OCI-LY7 (cell line): ENCODE measurements around the gene IFNL2. TPM values are rescaled to one million over a fixed set of nuclear protein-coding genes. Genes with fewer than 3 reads are reported as not detected.
A peak's percentile ranks its signal among the peaks of the same experiment; 100 is the strongest.
"Not testable (repeated sequence)": the region's sequence is repeated elsewhere in the genome, so short reads cannot be mapped to it uniquely, and the experiment has no call there.

Source experiments
- BruUV-seq: library from RNA; stranded (reverse); fragments of 400-500 nt; replicated peaks from 2 replicates; lab custom pipeline; 2021; lab: Mats Ljungman, UMichigan
- CTCF ChIA-PET: fragments of 300-600 bp; sonication (Branson Sonifier 250); formaldehyde crosslinking; loops from one replicate; lab custom pipeline; 2022; ENCODE audit warnings: antibody characterized with exemption; ENCODE audit not compliant: unreplicated experiment; lab: Charles Lee
- POLR2A ChIA-PET: fragments of 300-600 bp; sonication (Branson Sonifier 250); formaldehyde crosslinking; loops from one replicate; lab custom pipeline; 2022; ENCODE audit warnings: antibody characterized with exemption; lab: Charles Lee
- DNase-seq: peaks from one replicate; pipeline ENCODE4 v3.0.0-alpha.2; 2015; ENCODE audit warnings: low spot score
- H2AFZ ChIP-seq: fragments of 200-600 bp; sonication (generic), shearing (Covaris generic); 2 replicates; pipeline ENCODE4 v1.6.1; 2014; ENCODE audit warnings: mild to moderate bottlenecking, antibody characterized with exemption, low read length, moderate library complexity
- H3K27ac ChIP-seq: fragments of 200-600 bp; sonication (generic); 2 replicates; pipeline ENCODE4 v1.5.1; 2014; ENCODE audit warnings: mixed run types, low read depth, mild to moderate bottlenecking, moderate library complexity, low read length, inconsistent platforms; ENCODE audit not compliant: poor library complexity, severe bottlenecking
- H3K36me3 ChIP-seq: fragments of 200-600 bp; sonication (generic); 2 replicates; pipeline ENCODE4 v1.6.1; 2014; ENCODE audit warnings: mild to moderate bottlenecking, antibody characterized with exemption, low read length, moderate library complexity, mixed read lengths; ENCODE audit not compliant: insufficient read depth
- H3K4me1 ChIP-seq: fragments of 200-600 bp; sonication (generic); 2 replicates; pipeline ENCODE4 v1.5.1; 2014; ENCODE audit warnings: mild to moderate bottlenecking, low read length; ENCODE audit not compliant: insufficient read depth, poor library complexity, severe bottlenecking
- H3K4me2 ChIP-seq: fragments of 200-600 bp; sonication (generic); 2 replicates; pipeline ENCODE4 v1.6.1; 2014; ENCODE audit warnings: mild to moderate bottlenecking, low read length
- H3K4me3 ChIP-seq: fragments of 200-600 bp; sonication (generic); 2 replicates; pipeline ENCODE4 v1.5.1; 2014; ENCODE audit warnings: mild to moderate bottlenecking, low read depth, low read length; ENCODE audit not compliant: poor library complexity, severe bottlenecking
- H3K79me2 ChIP-seq: fragments of 200-600 bp; sonication (generic); 2 replicates; pipeline ENCODE4 v1.6.1; 2016; ENCODE audit warnings: low read depth, mild to moderate bottlenecking, low read length, moderate library complexity, mixed read lengths; ENCODE audit not compliant: insufficient read depth
- H3K9me2 ChIP-seq: fragments of 200-600 bp; sonication (generic); 2 replicates; pipeline ENCODE4 v1.6.1; 2016; ENCODE audit warnings: mild to moderate bottlenecking, low read length, mixed read lengths; ENCODE audit not compliant: insufficient read depth
- H3K9me3 ChIP-seq: fragments of 200-600 bp; sonication (generic); 2 replicates; pipeline ENCODE4 v1.6.1; 2014; ENCODE audit warnings: mild to moderate bottlenecking, mixed run types, low read length, mixed read lengths
- H4K20me1 ChIP-seq: fragments of 200-600 bp; sonication (generic); 2 replicates; pipeline ENCODE4 v1.6.1; 2014; ENCODE audit warnings: mild to moderate bottlenecking, antibody characterized with exemption, low read length, moderate library complexity, mixed read lengths; ENCODE audit not compliant: insufficient read depth
- EZH2phosphoT487 ChIP-seq: fragments of 200-600 bp; sonication (generic); IDR thresholded peaks from 2 replicates; pipeline ENCODE4 v1.6.1; 2018; ENCODE audit warnings: low read depth, borderline replicate concordance, mild to moderate bottlenecking, mixed run types, antibody characterized with exemption, low read length, moderate library complexity, mixed read lengths
- intact Hi-C: fragments of 100-400 bp; cut with micrococcal nuclease; formaldehyde crosslinking; loops from one replicate; pipeline ENCODE4 v1.10.0; 2022; ENCODE audit not compliant: unreplicated experiment
- total RNA-seq, 2 experiments: library from RNA; depleted of rRNA in 1 of 2; stranded (reverse); fragments of >200 nt in 1 of 2; shearing (Covaris generic) in 1 of 2; gene quantifications; 2 replicates each; pipeline ENCODE4 v1.2.3, GENCODE V29; 2014 to 2022
- TF ChIP-seq, protein P1 (sequence below): fragments of 200-600 bp; sonication (generic); conservative IDR thresholded peaks from 2 replicates; pipeline ENCODE4 v1.5.1; 2014; ENCODE audit warnings: mild to moderate bottlenecking, antibody characterized with exemption, low read length, moderate library complexity, mixed read lengths

Gene IFNL2
- total RNA-seq, 2 experiments from 2014 or later = not detected

DNA sequence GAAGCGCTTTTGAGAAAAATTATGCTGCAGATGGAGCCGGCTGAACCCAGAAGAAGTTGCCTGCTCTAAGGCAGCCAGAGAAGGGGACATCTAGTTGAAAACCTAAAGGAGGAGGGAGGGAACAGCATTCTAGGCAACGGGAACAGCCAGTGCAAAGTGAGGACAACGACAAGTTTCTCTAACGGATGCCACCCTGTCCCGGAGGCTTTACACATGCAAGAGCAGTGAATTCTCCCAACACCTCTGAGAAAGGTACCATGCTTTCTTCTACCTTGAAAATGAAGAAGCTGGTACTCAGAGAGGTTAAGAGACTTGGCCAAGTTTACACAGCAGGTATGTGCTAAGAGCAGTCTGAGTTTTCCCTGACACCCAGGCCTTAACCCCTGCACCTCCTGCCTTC lies 29.3 kb upstream of the IFNL2 start:
- Histone ChIP-seq H4K20me1 (no peaks in the 10 kb centered on the region), H3K4me1 (peaks cover 12% of the 10 kb centered on the region), H3K27ac (no peak overlapping the region), H3K36me3 (no peaks in the 10 kb centered on the region), H3K4me2 (no peak overlapping the region), H3K4me3 (no peak overlapping the region), H3K9me2 (no peaks in the 10 kb centered on the region), H3K79me2 (no peaks in the 10 kb centered on the region), H3K9me3 (no peaks in the 10 kb centered on the region), H2AFZ (peak overlapping the region; percentile 85; the same call in 1 of the 2 replicates)
- TF ChIP-seq, protein P1, sequence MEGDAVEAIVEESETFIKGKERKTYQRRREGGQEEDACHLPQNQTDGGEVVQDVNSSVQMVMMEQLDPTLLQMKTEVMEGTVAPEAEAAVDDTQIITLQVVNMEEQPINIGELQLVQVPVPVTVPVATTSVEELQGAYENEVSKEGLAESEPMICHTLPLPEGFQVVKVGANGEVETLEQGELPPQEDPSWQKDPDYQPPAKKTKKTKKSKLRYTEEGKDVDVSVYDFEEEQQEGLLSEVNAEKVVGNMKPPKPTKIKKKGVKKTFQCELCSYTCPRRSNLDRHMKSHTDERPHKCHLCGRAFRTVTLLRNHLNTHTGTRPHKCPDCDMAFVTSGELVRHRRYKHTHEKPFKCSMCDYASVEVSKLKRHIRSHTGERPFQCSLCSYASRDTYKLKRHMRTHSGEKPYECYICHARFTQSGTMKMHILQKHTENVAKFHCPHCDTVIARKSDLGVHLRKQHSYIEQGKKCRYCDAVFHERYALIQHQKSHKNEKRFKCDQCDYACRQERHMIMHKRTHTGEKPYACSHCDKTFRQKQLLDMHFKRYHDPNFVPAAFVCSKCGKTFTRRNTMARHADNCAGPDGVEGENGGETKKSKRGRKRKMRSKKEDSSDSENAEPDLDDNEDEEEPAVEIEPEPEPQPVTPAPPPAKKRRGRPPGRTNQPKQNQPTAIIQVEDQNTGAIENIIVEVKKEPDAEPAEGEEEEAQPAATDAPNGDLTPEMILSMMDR = no peak
- TF ChIP-seq EZH2phosphoT487 = no peak
- POLR2A ChIA-PET = no interaction called here
- no TSS peak for BruUV-seq
- intact Hi-C loops = no loop called here
- no peak for DNase-seq
- CTCF ChIA-PET = no interaction called here

DNA sequence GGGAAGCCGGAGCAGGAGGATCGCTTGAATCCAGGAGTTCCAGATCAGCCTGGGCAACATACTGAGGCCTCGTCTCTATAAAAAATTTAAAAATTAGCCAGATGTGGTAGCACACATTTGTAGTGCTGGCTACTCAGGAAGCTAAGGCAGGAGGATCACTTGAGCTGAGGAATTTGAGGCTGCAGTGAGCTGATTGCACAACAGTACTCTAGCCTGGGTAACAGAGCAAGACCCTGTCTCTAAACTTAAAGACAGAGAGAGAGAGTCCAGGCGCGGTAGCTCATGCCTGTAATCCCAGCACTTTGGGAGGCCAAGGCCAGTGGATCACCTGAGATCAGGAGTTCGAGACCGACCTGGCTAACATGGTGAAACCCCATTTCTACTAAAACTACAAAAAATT lies 27.8 kb upstream of the IFNL2 start:
- H3K4me1 ChIP-seq = peaks cover 12% of the 10 kb centered on the region
- no peaks in the 10 kb centered on the region for H4K20me1 ChIP-seq
- ChIA-PET POLR2A (no interaction called here), CTCF (no interaction called here)
- no peaks in the 10 kb centered on the region for H3K36me3 ChIP-seq
- intact Hi-C loops = no loop called here
- no peak overlapping the region for H3K4me2 ChIP-seq
- H3K27ac ChIP-seq = no peak overlapping the region
- H3K79me2 ChIP-seq = no peaks in the 10 kb centered on the region
- H2AFZ ChIP-seq = no peak overlapping the region
- TF ChIP-seq, protein P1 = no peak
- TF ChIP-seq EZH2phosphoT487 = no peak
- no peak overlapping the region for H3K4me3 ChIP-seq
- no peaks in the 10 kb centered on the region for H3K9me3 ChIP-seq
- BruUV-seq = no TSS peak
- no peak for DNase-seq
- H3K9me2 ChIP-seq = no peaks in the 10 kb centered on the region

DNA sequence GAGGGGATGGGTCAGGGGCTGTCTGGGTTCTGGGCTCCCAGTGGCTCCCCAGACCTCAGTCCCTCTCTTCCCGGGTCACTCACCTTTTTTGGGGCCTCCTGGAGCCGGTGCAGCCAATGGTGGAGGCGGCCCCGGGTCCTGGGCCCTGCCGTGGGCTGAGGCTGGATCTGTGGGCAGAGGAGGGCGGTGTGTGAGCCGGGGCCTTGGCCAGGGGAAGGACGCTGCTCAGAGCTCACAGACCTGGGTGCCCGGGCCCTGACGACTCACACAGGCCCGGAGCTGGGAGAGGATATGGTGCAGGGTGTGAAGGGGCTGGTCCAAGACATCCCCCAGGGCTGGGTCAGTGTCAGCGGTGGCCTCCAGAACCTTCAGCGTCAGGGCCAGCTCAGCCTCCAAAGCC lies 24.5 kb upstream of the IFNL2 start:
- H3K4me2 ChIP-seq, POLR2A ChIA-PET, H2AFZ ChIP-seq, H3K79me2 ChIP-seq, H3K36me3 ChIP-seq, intact Hi-C loops, H3K9me3 ChIP-seq, H3K4me3 ChIP-seq, BruUV-seq, H3K27ac ChIP-seq, H3K4me1 ChIP-seq, H4K20me1 ChIP-seq, DNase-seq, CTCF ChIA-PET, H3K9me2 ChIP-seq: not testable (repeated sequence)

DNA sequence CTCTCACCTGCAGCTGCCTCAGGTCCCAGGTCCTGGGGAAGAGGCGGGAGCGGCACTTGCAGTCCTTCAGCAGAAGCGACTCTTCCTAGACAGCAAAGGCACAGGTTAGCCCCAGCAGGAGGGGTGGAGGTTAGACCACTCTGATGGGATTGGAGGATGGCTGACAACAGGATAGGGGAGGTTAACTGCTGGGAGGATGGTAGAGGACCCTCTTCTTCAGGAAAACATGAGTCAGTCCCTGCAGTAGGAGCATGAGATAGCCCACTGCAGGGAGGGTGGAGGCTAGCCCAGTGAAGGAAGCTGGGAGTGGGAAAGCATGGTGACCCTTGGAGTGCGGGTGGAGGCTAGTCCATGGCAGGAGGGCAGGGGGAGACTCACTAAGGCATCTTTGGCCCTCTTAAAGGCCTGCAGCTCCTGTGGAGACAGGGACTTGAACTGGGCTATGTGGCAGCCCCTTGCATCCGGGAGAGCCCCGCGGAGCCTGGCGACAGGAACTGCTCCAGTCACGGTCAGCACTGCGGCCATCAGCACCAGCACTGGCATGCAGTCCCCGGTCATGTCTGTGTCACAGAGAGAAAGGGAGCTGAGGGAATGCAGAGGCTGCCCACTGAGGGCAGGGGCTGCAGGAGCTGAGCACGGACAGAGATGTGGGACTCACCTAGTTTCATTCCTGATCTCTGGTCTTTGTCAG lies 23.6 kb upstream of the IFNL2 start, which contains the start of gene IFNL3:
Gene IFNL3 (minus strand): TSS at position 597 of the 691 bp plus-strand sequence. CDS start 39 bp downstream, at position 558.
- H3K4me3 ChIP-seq, POLR2A ChIA-PET, H4K20me1 ChIP-seq, H3K4me1 ChIP-seq, H3K79me2 ChIP-seq, H3K9me2 ChIP-seq, H2AFZ ChIP-seq, H3K36me3 ChIP-seq, H3K27ac ChIP-seq, DNase-seq, H3K4me2 ChIP-seq, H3K9me3 ChIP-seq, intact Hi-C loops, CTCF ChIA-PET, BruUV-seq: not testable (repeated sequence)

DNA sequence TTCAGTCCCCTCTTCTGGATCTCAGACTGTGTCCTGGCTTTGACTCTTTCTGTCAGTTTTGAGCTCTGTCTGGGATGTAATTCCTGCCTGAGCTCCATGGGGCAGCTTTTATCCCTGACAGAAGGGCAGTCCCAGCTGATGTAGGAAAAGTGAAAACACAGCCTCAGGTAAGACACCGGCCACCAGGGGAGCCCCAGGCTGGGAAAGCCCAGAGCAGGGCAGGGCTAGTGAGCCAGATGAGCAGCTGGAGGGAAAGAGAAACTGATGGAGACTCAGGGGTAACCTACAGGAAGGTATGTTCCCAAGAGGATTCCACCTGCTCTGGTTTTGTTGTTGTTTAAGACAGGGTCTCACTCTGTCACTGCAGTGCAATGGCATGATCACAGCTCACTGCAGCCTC lies 23.0 kb upstream of the IFNL2 start:
- H3K36me3 ChIP-seq, H3K4me2 ChIP-seq, POLR2A ChIA-PET, H4K20me1 ChIP-seq, H2AFZ ChIP-seq, H3K9me2 ChIP-seq, BruUV-seq, H3K79me2 ChIP-seq, H3K4me1 ChIP-seq, H3K4me3 ChIP-seq, DNase-seq, H3K9me3 ChIP-seq, intact Hi-C loops, CTCF ChIA-PET, H3K27ac ChIP-seq: not testable (repeated sequence)
